ENCODE results near the gene SLC44A1. TPM values are rescaled to one million over a fixed set of nuclear protein-coding genes. Genes with fewer than 3 reads are reported as not detected.

SLC44A1 gene
- polyA plus RNA-seq, 2 of the 4 experiments (the other 2 are of a cell fraction), result 19.6 to 27.2 TPM

DNA sequence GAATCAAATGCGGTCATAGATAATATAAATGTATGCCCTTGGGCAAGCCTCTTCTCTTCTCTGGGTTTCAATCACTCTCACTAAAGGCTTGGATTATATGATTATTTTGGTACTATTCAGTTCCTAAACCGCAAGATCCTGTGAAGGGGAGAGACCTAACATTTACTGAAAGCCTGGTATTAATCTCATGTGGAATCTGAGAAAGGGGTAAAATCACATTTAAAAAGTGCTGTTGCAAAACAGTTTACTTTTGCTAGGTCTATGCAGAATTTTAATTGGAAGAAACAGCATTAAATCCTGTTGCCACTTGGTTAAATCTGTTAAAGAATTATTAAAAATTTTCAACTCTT is 50.7 kb downstream of the SLC44A1 start:
- TF ChIP-seq RAD21 (conservative IDR thresholded peaks at IDR 0.05 in 1 of 2, IDR thresholded peaks at IDR 0.05 in 1 of 2) (no peak), EHMT2 (IDR thresholded peaks at IDR 0.05; ENCODE audit: low read depth) (no peak), NFE2L2 (conservative IDR thresholded peaks at IDR 0.05; ENCODE audit: low read length) (no peak), MAZ (IDR thresholded peaks at IDR 0.05; ENCODE audit: borderline replicate concordance, low read depth, low read length) (no peak), ZFP36 (IDR thresholded peaks at IDR 0.05; ENCODE audit: borderline replicate concordance, partially characterized antibody) (no peak), HOXA7 (CRISPR knock-in tag; IDR thresholded peaks at IDR 0.05) (no peak), JUNB (IDR thresholded peaks at IDR 0.05) (no peak), RNF2 (IDR thresholded peaks at IDR 0.05; ENCODE audit: borderline replicate concordance, low read depth) (no peak), RFX5 (IDR thresholded peaks at IDR 0.05) (no peak), KDM5A (IDR thresholded peaks at IDR 0.05) (no peak), FOXS1 (CRISPR knock-in tag; IDR thresholded peaks at IDR 0.05) (no peak), HOXB5 (CRISPR knock-in tag; IDR thresholded peaks at IDR 0.05) (no peak), CHD2 (IDR thresholded peaks at IDR 0.05; ENCODE audit: low read length, partially characterized antibody) (no peak), POLR2AphosphoS2 (conservative IDR thresholded peaks at IDR 0.05; ENCODE audit: low read length) (no peak), MYC (IDR thresholded peaks at IDR 0.05; ENCODE audit: borderline replicate concordance, low read length) (no peak)
- TF ChIP-seq, protein P1, sequence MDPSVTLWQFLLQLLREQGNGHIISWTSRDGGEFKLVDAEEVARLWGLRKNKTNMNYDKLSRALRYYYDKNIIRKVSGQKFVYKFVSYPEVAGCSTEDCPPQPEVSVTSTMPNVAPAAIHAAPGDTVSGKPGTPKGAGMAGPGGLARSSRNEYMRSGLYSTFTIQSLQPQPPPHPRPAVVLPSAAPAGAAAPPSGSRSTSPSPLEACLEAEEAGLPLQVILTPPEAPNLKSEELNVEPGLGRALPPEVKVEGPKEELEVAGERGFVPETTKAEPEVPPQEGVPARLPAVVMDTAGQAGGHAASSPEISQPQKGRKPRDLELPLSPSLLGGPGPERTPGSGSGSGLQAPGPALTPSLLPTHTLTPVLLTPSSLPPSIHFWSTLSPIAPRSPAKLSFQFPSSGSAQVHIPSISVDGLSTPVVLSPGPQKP (IDR thresholded peaks at IDR 0.05; ENCODE audit: low read depth, low read length), result no peak
- TF ChIP-seq, protein P2, sequence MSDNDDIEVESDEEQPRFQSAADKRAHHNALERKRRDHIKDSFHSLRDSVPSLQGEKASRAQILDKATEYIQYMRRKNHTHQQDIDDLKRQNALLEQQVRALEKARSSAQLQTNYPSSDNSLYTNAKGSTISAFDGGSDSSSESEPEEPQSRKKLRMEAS (IDR thresholded peaks at IDR 0.05), result no peak
- Histone ChIP-seq H3K9me3 (no peaks in the 10 kb centered on the region), H3K4me3 (no peak overlapping the region), H3K4me1 (peaks cover 83% of the 10 kb centered on the region), H3K27ac (peak overlapping the region; percentile 75 to 90), H3K4me2 (peak overlapping the region; percentile 63; the same call in 2 of the 3 replicates)
- 95% methylated on average over 2 of the region's 2 CpGs for WGBS (ENCODE audit: missing lambda C conversion rate)
- ATAC-seq, result no peak
- ChIA-PET POLR2A (no interaction called here), CTCF (no interaction called here)
- DNase-seq (ENCODE audit: low read depth in 1 of 2, low spot score in 1 of 2), result no peak
- no peak for FAIRE-seq

DNA sequence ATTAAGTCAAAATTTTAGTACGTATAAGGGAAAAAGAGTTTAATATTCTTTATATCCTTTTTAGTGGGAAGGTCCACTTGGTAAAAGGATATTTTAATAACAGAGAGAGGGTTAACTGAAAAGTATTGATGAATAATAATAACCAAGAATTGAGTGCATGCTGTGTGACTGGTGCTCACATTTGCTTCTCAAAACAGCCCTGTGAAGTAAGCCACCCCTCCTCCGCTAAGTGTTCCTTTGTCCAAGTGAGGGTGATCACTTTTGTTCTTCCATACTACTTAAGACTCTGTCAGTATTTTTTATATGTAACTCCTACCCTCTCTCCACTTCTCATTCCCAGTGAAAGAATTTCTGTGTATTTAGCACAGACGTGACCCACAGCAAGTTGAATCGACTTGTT is 51.5 kb downstream of the SLC44A1 start:
- no peak for TF ChIP-seq TP53 (CRISPR knock-in tag; IDR thresholded peaks at IDR 0.05)
- TF ChIP-seq EHMT2 (IDR thresholded peaks at IDR 0.05; ENCODE audit: low read depth), result no peak
- no peak for TF ChIP-seq KDM1A (IDR thresholded peaks at IDR 0.05; ENCODE audit: low read depth)
- no peak for TF ChIP-seq MAZ (IDR thresholded peaks at IDR 0.05; ENCODE audit: borderline replicate concordance, low read depth, low read length)
- Histone ChIP-seq H3K9me3 (no peaks in the 10 kb centered on the region), H3K4me1 (peaks cover 83% of the 10 kb centered on the region), H3K4me3 (no peak overlapping the region), H3K27ac (peak overlapping the region; percentile 75 to 90), H3K4me2 (peak overlapping the region; percentile 63)
- ChIA-PET CTCF (interaction anchor here (0.9 kb wide), 1 partner anchor 120 kb away, joined by 3 read pairs; no protein-coding TSS in a partner anchor), POLR2A (interaction anchor here (1.6 kb wide), 1 partner anchor 51 kb away, joined by 6 read pairs; the partner anchor contains the start of gene SLC44A1)
- ATAC-seq (no peak), DNase-seq (ENCODE audit: low read depth in 1 of 2, low spot score in 1 of 2) (no peak), FAIRE-seq (no peak)
- 91% methylated on average over 4 of the region's 4 CpGs for WGBS (ENCODE audit: missing lambda C conversion rate)

DNA sequence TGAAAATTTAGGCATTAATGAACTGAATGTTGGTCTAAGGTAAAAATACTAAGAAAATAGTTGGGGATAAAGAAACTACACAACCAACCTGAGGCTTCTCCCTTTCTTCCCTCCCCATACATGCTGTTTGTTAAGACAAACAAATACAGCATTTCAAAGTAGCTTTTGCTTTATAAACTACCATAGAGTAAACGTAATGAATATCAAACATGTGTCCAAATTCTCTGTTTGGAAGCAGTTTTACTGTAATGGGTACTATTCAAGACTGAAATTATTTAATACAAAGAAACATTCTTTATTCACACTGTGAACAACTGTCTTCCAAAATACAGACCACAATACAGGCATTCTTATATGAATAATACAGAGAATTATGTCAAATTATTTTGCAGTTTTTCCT is 52.0 kb downstream of the SLC44A1 start:
- 18% methylated on average over 1 of the region's 1 CpG for WGBS (ENCODE audit: missing lambda C conversion rate)
- DNase-seq (ENCODE audit: low read depth in 1 of 2, low spot score in 1 of 2) (no peak), FAIRE-seq (no peak), ATAC-seq (no peak)
- Histone ChIP-seq H3K4me1 (peaks cover 83% of the 10 kb centered on the region), H3K4me3 (no peak overlapping the region), H3K27ac (peak overlapping the region; percentile 75 to 90), H3K4me2 (peak overlapping the region; percentile 63), H3K9me3 (no peaks in the 10 kb centered on the region)
- ChIA-PET POLR2A (interaction anchor here (0.6 to 1.6 kb wide), 3 partner anchors 42 to 130 kb away, joined by 3 to 6 read pairs (median 3); partner anchors contain the start of gene SLC44A1), CTCF (interaction anchor here (0.5 to 3.1 kb wide), 6 partner anchors 14 to 377 kb away, joined by 3 to 10 read pairs (median 4); partner anchors contain the start of gene SLC44A1)
- TF ChIP-seq, protein P3, sequence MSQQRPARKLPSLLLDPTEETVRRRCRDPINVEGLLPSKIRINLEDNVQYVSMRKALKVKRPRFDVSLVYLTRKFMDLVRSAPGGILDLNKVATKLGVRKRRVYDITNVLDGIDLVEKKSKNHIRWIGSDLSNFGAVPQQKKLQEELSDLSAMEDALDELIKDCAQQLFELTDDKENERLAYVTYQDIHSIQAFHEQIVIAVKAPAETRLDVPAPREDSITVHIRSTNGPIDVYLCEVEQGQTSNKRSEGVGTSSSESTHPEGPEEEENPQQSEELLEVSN (IDR thresholded peaks at IDR 0.05; ENCODE audit: borderline replicate concordance, low read depth), result no peak
- TF ChIP-seq HOXB13 (CRISPR knock-in tag; IDR thresholded peaks at IDR 0.05; ENCODE audit: low read depth), result no peak
- TF ChIP-seq, protein P4, sequence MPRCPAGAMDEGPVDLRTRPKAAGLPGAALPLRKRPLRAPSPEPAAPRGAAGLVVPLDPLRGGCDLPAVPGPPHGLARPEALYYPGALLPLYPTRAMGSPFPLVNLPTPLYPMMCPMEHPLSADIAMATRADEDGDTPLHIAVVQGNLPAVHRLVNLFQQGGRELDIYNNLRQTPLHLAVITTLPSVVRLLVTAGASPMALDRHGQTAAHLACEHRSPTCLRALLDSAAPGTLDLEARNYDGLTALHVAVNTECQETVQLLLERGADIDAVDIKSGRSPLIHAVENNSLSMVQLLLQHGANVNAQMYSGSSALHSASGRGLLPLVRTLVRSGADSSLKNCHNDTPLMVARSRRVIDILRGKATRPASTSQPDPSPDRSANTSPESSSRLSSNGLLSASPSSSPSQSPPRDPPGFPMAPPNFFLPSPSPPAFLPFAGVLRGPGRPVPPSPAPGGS (IDR thresholded peaks at IDR 0.05), result no peak
- TF ChIP-seq TP53 (CRISPR knock-in tag; IDR thresholded peaks at IDR 0.05), result no peak
- TF ChIP-seq POLR2AphosphoS2 (conservative IDR thresholded peaks at IDR 0.05; ENCODE audit: low read length), result no peak
- no peak for TF ChIP-seq POLR2A (IDR thresholded peaks at IDR 0.05; ENCODE audit: low read length)
- no peak for TF ChIP-seq FOSL2 (IDR thresholded peaks at IDR 0.05)
- no peak for TF ChIP-seq FOSL2 (CRISPR knock-in tag; IDR thresholded peaks at IDR 0.05)
- no peak for TF ChIP-seq HDAC2 (IDR thresholded peaks at IDR 0.05)
